CD4-positive, alpha-beta T cell (primary cell): ENCODE results near the gene ARSG. TPM values are rescaled to one million over a fixed set of nuclear protein-coding genes. Genes with fewer than 3 reads are reported as not detected.

Experiments
- ATAC-seq: fragments of 200-7000 bp; cut with Tn5 transposase; one replicate; pipeline ENCODE4 v1.10.0; 2022; ENCODE audit warnings: mild to moderate bottlenecking; ENCODE audit not compliant: poor library complexity
- CTCF ChIA-PET: fragments of 350-600 bp; sonication (Branson Sonifier 250); formaldehyde crosslinking; loops from one replicate; lab custom pipeline; 2021; ENCODE audit warnings: antibody characterized with exemption, inconsistent platforms; lab: Charles Lee
- POLR2A ChIA-PET: fragments of 350-600 bp; sonication (Branson Sonifier 250); formaldehyde crosslinking; loops from one replicate; lab custom pipeline; 2021; ENCODE audit warnings: antibody characterized with exemption, inconsistent platforms; lab: Charles Lee
- DNase-seq, 14 experiments: peaks; one replicate each; pipeline ENCODE4 v3.0.0-alpha.2; 2013 to 2020; ENCODE audit warnings: mixed read lengths in 2 of 14
- H3K27ac ChIP-seq, 2 donors: one replicate each; pipeline versions ENCODE4 v1.5.1 to v1.7.0; 2013; ENCODE audit warnings: low read length in 2 of 2, low read depth in 1 of 2, mild to moderate bottlenecking in 1 of 2
- H3K27me3 ChIP-seq, 2 experiments: 1 replicate in 1 of 2; 2 replicates in 1 of 2; pipeline versions ENCODE4 v1.6.1 to v1.7.0; 2013; ENCODE audit warnings: low read length in 2 of 2, control low read depth in 1 of 2, mild to moderate bottlenecking in 1 of 2, moderate library complexity in 1 of 2; ENCODE audit not compliant: insufficient read depth in 2 of 2, control insufficient read depth in 1 of 2
- H3K36me3 ChIP-seq: one replicate; pipeline ENCODE4 v1.6.1; 2013; ENCODE audit warnings: low read length, control low read depth; ENCODE audit not compliant: insufficient read depth
- H3K4me1 ChIP-seq: one replicate; pipeline ENCODE4 v1.6.1; 2013; ENCODE audit warnings: low read length, control low read depth; ENCODE audit not compliant: insufficient read depth
- H3K4me3 ChIP-seq: one replicate; pipeline ENCODE4 v1.5.1; 2013; ENCODE audit warnings: mild to moderate bottlenecking, low read length, moderate library complexity
- H3K9me3 ChIP-seq, 2 experiments: 1 replicate in 1 of 2; 2 replicates in 1 of 2; pipeline versions ENCODE4 v1.6.1 to v1.7.0; 2013; ENCODE audit warnings: low read length in 2 of 2, mild to moderate bottlenecking in 2 of 2, control low read depth in 1 of 2, moderate library complexity in 1 of 2; ENCODE audit not compliant: control insufficient read depth in 1 of 2, insufficient read depth in 1 of 2
- H3K27ac Mint-ChIP-seq: one replicate; pipeline ENCODE4 v1.8.0; 2020; ENCODE audit warnings: mixed read lengths
- H3K27me3 Mint-ChIP-seq: one replicate; pipeline ENCODE4 v1.8.0; 2021; ENCODE audit warnings: mixed read lengths
- H3K36me3 Mint-ChIP-seq: one replicate; pipeline ENCODE4 v1.8.0; 2021; ENCODE audit warnings: low read depth, mixed read lengths
- H3K4me1 Mint-ChIP-seq: one replicate; pipeline ENCODE4 v1.8.0; 2021; ENCODE audit warnings: low read depth, mixed read lengths
- H3K4me3 Mint-ChIP-seq: one replicate; pipeline ENCODE4 v1.8.0; 2020; ENCODE audit warnings: mild to moderate bottlenecking, mixed read lengths
- H3K9me3 Mint-ChIP-seq: one replicate; pipeline ENCODE4 v1.8.0; 2020; ENCODE audit warnings: mixed read lengths
- CTCF ChIP-seq: fragments of 200-600 bp; IDR thresholded peaks from one replicate; pipeline ENCODE4 v1.8.0; 2022; ENCODE audit warnings: antibody characterized with exemption, mild to moderate bottlenecking
- intact Hi-C, 2 experiments: fragments of 100-400 bp; cut with DNase I in 1 of 2; cut with micrococcal nuclease in 1 of 2; formaldehyde crosslinking; loops; one replicate each; pipeline versions ENCODE4 v1.15.1 to v1.9.0; 2023 to 2025; cut with DNase I, micrococcal nuclease
- total RNA-seq, 174 experiments: library from RNA in 2 of 174; stranded (reverse) in 2 of 174; gene quantifications; one replicate each; pipeline ENCODE4 v1.2.3 and lab custom pipeline; 2021 to 2026

Gene ARSG
- total RNA-seq, 2 experiments from 2014 or later, result 13.8 to 16.0 TPM

- H3K36me3 Mint-ChIP-seq, result peaks cover 10% of the 10 kb centered on the region
- H3K4me1 Mint-ChIP-seq, result no peaks in the 10 kb centered on the region
- no peak for TF ChIP-seq CTCF
- ChIA-PET POLR2A (no interaction called here), CTCF (no interaction called here)
- no peaks in the 10 kb centered on the region for H3K27me3 Mint-ChIP-seq
- peaks cover 8 to 11% of the 10 kb centered on the region in 2 experiments for H3K9me3 ChIP-seq
- no peak overlapping the region for H3K27ac ChIP-seq
- no peak overlapping the region for H3K4me3 ChIP-seq
- H3K27ac Mint-ChIP-seq, result no peak overlapping the region
- intact Hi-C loops, result no loop called here
- H3K4me1 ChIP-seq, result no peaks in the 10 kb centered on the region
- DNase-seq, result no peak
- no peak overlapping the region for H3K4me3 Mint-ChIP-seq
- no peaks in the 10 kb centered on the region for H3K9me3 Mint-ChIP-seq
- H3K36me3 ChIP-seq, result peaks cover 3% of the 10 kb centered on the region
- ATAC-seq, result no peak
- no peaks in the 10 kb centered on the region for H3K27me3 ChIP-seq
These were observed 99.7 kb downstream of the ARSG start for GRCh38 chr17:68390888-68391545.

- H3K9me3 Mint-ChIP-seq, result no peaks in the 10 kb centered on the region
- no peak for DNase-seq
- ChIA-PET POLR2A (interaction anchor here (1.0 kb wide), 1 partner anchor 102 kb away, joined by 3 read pairs; no protein-coding TSS in a partner anchor), CTCF (no interaction called here)
- Histone ChIP-seq H3K27me3 (no peaks in the 10 kb centered on the region), H3K36me3 (peaks cover 3% of the 10 kb centered on the region), H3K27ac (no peak overlapping the region), H3K9me3 (peaks cover 8 to 11% of the 10 kb centered on the region in 2 experiments), H3K4me1 (peaks cover 4% of the 10 kb centered on the region), H3K4me3 (no peak overlapping the region)
- intact Hi-C loops, result no loop called here
- ATAC-seq, result no peak
- peaks cover 2% of the 10 kb centered on the region for H3K4me1 Mint-ChIP-seq
- no peaks in the 10 kb centered on the region for H3K27me3 Mint-ChIP-seq
- H3K4me3 Mint-ChIP-seq, result no peak overlapping the region
- no peak overlapping the region for H3K27ac Mint-ChIP-seq
- H3K36me3 Mint-ChIP-seq, result peaks cover 15% of the 10 kb centered on the region
- TF ChIP-seq CTCF, result no peak
These were observed 100.4 kb downstream of the ARSG start for GRCh38 chr17:68391561-68392268.

- no peaks in the 10 kb centered on the region for H3K27me3 Mint-ChIP-seq
- peaks cover 26% of the 10 kb centered on the region for H3K4me1 Mint-ChIP-seq
- no peak for TF ChIP-seq CTCF
- H3K27ac Mint-ChIP-seq, result no peak overlapping the region
- POLR2A ChIA-PET, result no interaction called here
- no peak for DNase-seq
- intact Hi-C loops, result loop anchor here in 1 of 2 experiments (5.0 kb wide), 1 partner anchor 37 kb away; no protein-coding TSS in a partner anchor
- Histone ChIP-seq H3K27ac (no peak overlapping the region), H3K4me1 (peaks cover 26% of the 10 kb centered on the region), H3K36me3 (peaks cover 3% of the 10 kb centered on the region), H3K4me3 (no peak overlapping the region), H3K27me3 (no peaks in the 10 kb centered on the region), H3K9me3 (peaks cover 8 to 11% of the 10 kb centered on the region in 2 experiments)
- H3K4me3 Mint-ChIP-seq, result no peak overlapping the region
- peaks cover 15% of the 10 kb centered on the region for H3K36me3 Mint-ChIP-seq
- no peak for ATAC-seq
- CTCF ChIA-PET, result interaction anchor here (1.0 kb wide), 1 partner anchor 14 kb away, joined by 3 read pairs; no protein-coding TSS in a partner anchor
- H3K9me3 Mint-ChIP-seq, result no peaks in the 10 kb centered on the region
These were observed 103.5 kb downstream of the ARSG start for GRCh38 chr17:68394608-68395331.
